ENCODE measurements around the gene LNPK. TPM values are rescaled to one million over a fixed set of nuclear protein-coding genes. Genes with fewer than 3 reads are reported as not detected.
"Not testable (repeated sequence)": the region's sequence is repeated elsewhere in the genome, so short reads cannot be mapped to it uniquely, and the experiment has no call there.

Gene LNPK
- total RNA-seq, 1 experiment from 2014 or later: 21.9 TPM

DNA sequence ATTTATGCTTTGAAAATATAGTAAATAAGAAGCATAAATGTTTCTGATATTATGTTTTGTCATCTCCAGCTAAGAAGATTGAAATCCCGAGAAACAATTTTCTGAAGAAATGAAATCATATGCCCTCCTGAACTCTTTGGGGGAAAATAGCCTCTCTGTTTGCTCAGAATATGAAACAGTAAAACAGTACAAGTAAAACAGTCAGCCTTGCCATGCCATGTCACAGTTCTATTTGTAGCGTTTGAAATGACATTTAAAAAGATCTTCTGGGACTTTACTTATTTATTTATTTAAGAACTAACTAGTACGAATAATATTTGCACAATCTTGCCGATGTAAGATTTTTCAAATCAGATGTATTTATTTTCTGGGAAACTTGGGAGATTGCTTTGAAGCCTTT, 98.0 kb downstream of the LNPK start:
- BruUV-seq (replicated peaks): no TSS peak
- DNase-seq (no peak), ATAC-seq (no peak)
- intact Hi-C loops (cut with micrococcal nuclease): no loop called here
- Histone ChIP-seq H2AFZ (ENCODE audit: low read length) (no peak overlapping the region), H3K9me3 (ENCODE audit: low read length) (no peaks in the 10 kb centered on the region), H3K9me2 (replicated peaks; ENCODE audit: low read length) (no peaks in the 10 kb centered on the region), H3K4me3 (ENCODE audit: low read length) (no peak overlapping the region), H3K27ac (ENCODE audit: low read length) (no peak overlapping the region), H3F3A (ENCODE audit: low read length, unreplicated experiment) (no peaks in the 10 kb centered on the region), H3K4me2 (ENCODE audit: low read length) (no peak overlapping the region), H3K4me1 (ENCODE audit: insufficient read depth, low read length) (no peaks in the 10 kb centered on the region), H3K79me2 (ENCODE audit: low read length) (no peaks in the 10 kb centered on the region), H3K9ac (ENCODE audit: low read length) (no peak overlapping the region), H4K20me1 (ENCODE audit: low read length) (no peaks in the 10 kb centered on the region), H3K27me3 (ENCODE audit: low read length) (peaks cover 72% of the 10 kb centered on the region), H3K36me3 (ENCODE audit: low read depth, low read length) (no peaks in the 10 kb centered on the region)
- TF ChIP-seq EZH2phosphoT487 (IDR thresholded peaks at IDR 0.05; ENCODE audit: borderline replicate concordance, low read length) (no peak), EZH2 (IDR thresholded peaks at IDR 0.05; ENCODE audit: low read length, unreplicated experiment) (no peak)
- TF ChIP-seq, protein P1, sequence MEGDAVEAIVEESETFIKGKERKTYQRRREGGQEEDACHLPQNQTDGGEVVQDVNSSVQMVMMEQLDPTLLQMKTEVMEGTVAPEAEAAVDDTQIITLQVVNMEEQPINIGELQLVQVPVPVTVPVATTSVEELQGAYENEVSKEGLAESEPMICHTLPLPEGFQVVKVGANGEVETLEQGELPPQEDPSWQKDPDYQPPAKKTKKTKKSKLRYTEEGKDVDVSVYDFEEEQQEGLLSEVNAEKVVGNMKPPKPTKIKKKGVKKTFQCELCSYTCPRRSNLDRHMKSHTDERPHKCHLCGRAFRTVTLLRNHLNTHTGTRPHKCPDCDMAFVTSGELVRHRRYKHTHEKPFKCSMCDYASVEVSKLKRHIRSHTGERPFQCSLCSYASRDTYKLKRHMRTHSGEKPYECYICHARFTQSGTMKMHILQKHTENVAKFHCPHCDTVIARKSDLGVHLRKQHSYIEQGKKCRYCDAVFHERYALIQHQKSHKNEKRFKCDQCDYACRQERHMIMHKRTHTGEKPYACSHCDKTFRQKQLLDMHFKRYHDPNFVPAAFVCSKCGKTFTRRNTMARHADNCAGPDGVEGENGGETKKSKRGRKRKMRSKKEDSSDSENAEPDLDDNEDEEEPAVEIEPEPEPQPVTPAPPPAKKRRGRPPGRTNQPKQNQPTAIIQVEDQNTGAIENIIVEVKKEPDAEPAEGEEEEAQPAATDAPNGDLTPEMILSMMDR (conservative IDR thresholded peaks at IDR 0.05; ENCODE audit: low read depth, low read length): no peak
- CTCF ChIA-PET: no interaction called here
- POLR2A ChIA-PET (ENCODE audit: unreplicated experiment): no interaction called here

- ChIA-PET POLR2A (ENCODE audit: unreplicated experiment) (no interaction called here), CTCF (no interaction called here)
- no peaks in the 10 kb centered on the region for H3K9me2 ChIP-seq (replicated peaks; ENCODE audit: low read length)
- no TSS peak for BruUV-seq (replicated peaks)
- H3K9ac ChIP-seq (ENCODE audit: low read length): no peak overlapping the region
- H3K9me3 ChIP-seq (ENCODE audit: low read length): no peaks in the 10 kb centered on the region
- H2AFZ ChIP-seq (ENCODE audit: low read length): no peak overlapping the region
- H3K36me3 ChIP-seq (ENCODE audit: low read depth, low read length): no peaks in the 10 kb centered on the region
- no peaks in the 10 kb centered on the region for H3K4me1 ChIP-seq (ENCODE audit: insufficient read depth, low read length)
- H3K4me3 ChIP-seq (ENCODE audit: low read length): no peak overlapping the region
- H4K20me1 ChIP-seq (ENCODE audit: low read length): no peaks in the 10 kb centered on the region
- no peak overlapping the region for H3K4me2 ChIP-seq (ENCODE audit: low read length)
- ATAC-seq (no peak), DNase-seq (no peak)
- TF ChIP-seq, protein P1 (conservative IDR thresholded peaks at IDR 0.05; ENCODE audit: low read depth, low read length): no peak
- TF ChIP-seq EZH2 (IDR thresholded peaks at IDR 0.05; ENCODE audit: low read length, unreplicated experiment): no peak
- TF ChIP-seq EZH2phosphoT487 (IDR thresholded peaks at IDR 0.05; ENCODE audit: borderline replicate concordance, low read length): no peak
- H3K27me3 ChIP-seq (ENCODE audit: low read length): peaks cover 77% of the 10 kb centered on the region
- no peak overlapping the region for H3K27ac ChIP-seq (ENCODE audit: low read length)
- H3K79me2 ChIP-seq (ENCODE audit: low read length): no peaks in the 10 kb centered on the region
- intact Hi-C loops (cut with micrococcal nuclease): no loop called here
- H3F3A ChIP-seq (ENCODE audit: low read length, unreplicated experiment): no peaks in the 10 kb centered on the region
These were observed 98.6 kb downstream of the LNPK start for GRCh38 chr2:175903384-175903936.

DNA sequence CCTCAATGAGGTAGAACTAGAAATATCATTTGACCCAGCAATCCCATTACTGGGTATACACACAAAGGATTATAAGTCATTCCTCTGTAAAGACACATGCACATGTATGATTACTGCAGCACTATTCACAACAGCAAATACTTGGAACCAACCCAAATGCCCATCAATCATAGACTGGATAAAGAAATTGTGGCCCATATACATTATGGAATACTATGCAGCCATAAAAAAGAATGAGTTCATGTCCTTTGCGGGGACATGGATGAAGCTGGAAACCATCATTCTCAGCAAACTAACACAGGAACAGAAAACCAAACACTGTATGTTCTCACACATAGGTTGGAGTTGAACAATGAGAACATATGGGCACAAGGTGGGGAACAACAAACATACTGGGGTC, 106.1 kb downstream of the LNPK start:
- H3K9me3 ChIP-seq (ENCODE audit: low read length); ATAC-seq; CTCF ChIA-PET; H3K36me3 ChIP-seq (ENCODE audit: low read depth, low read length); H3K27ac ChIP-seq (ENCODE audit: low read length); H3K79me2 ChIP-seq (ENCODE audit: low read length); H4K20me1 ChIP-seq (ENCODE audit: low read length); DNase-seq; H2AFZ ChIP-seq (ENCODE audit: low read length); BruUV-seq (replicated peaks); H3K4me3 ChIP-seq (ENCODE audit: low read length); H3K4me2 ChIP-seq (ENCODE audit: low read length); H3F3A ChIP-seq (ENCODE audit: low read length, unreplicated experiment); H3K9me2 ChIP-seq (replicated peaks; ENCODE audit: low read length); intact Hi-C loops (cut with micrococcal nuclease); H3K4me1 ChIP-seq (ENCODE audit: insufficient read depth, low read length); POLR2A ChIA-PET (ENCODE audit: unreplicated experiment); H3K9ac ChIP-seq (ENCODE audit: low read length): not testable (repeated sequence)
- peaks cover 42% of the 10 kb centered on the region for H3K27me3 ChIP-seq (ENCODE audit: low read length)
